ENCODE data around the gene AUTS2. TPM values are rescaled to one million over a fixed set of nuclear protein-coding genes. Genes with fewer than 3 reads are reported as not detected.

Gene AUTS2
- polyA plus RNA-seq, 1 experiment: 0.54 TPM

DNA sequence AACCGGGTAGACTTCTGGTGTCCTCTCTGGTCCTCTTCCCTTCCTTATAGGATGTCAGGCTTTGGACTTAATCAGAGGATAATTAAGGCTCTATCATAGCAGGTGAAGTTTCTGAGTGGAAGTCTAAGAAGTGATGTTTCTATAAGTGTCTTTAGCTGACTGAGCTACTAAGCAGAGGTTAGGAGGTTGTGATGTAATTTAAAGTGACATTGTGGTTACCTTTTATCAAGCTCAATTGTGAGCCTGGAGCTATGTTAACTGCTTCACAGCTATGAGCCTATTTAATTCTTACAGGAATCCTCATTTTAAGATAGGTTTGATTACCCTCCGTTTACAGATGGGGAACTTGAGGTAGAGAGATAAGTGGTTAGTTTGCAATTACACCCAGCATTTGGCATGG, 365.1 kb downstream of the AUTS2 start:
- Histone ChIP-seq H3K27me3 (ENCODE audit: control insufficient read depth, insufficient read depth, low read length) (no peaks in the 10 kb centered on the region), H3K36me3 (ENCODE audit: control insufficient read depth, insufficient read depth, low read length) (no peaks in the 10 kb centered on the region), H3K4me3 (ENCODE audit: low read depth, low read length) (no peak overlapping the region)
- ChIA-PET CTCF (interaction anchor here (0.6 kb wide), 1 partner anchor 35 kb away, joined by 5 read pairs; no protein-coding TSS in a partner anchor), POLR2A (no interaction called here)
- no peak for DNase-seq (ENCODE audit: low read depth)
- TF ChIP-seq CTCF (IDR thresholded peaks at IDR 0.05; ENCODE audit: insufficient read depth, low read depth, low read length): no peak

DNA sequence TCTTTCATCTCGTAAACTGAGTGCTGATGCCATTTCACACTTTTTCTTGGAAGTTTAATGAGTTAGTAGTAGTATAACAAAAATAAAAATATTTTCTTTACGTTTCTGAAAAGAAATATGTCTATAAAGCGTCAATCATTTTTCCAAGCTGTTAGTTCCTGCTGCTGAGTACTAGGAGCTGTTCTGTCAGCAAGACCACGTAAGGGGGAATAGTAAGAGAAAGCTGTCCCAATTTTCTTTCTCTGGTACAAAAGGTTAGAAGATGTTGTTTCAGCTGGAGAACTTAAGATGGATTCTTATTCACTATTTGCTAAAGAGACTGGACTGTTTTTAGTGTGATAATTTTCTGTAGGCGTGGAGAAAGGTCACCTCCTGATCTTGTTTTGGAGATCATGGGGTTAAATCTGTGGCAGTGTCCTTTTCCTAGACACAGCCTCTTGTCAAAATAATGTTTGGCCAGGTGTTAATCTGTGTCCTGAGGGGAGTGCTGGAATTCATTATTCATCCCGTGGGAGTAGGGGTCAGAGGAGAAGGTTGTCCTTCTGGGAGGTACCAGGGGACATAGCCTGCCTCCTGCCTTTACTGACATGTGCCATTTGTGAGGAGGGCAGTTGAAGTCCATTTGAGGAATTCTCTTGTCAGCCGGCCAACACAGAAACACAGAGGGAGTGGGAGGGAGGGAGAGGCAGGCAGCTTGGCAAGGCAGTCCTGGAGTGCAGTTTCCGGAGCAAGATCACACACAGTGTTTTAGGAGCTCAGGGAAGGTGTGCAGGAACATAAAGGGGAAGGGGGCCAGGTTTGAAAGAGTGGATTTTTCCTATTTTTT, 368.7 kb downstream of the AUTS2 start:
- CTCF ChIA-PET: no interaction called here
- Histone ChIP-seq H3K27me3 (ENCODE audit: control insufficient read depth, insufficient read depth, low read length) (no peaks in the 10 kb centered on the region), H3K36me3 (ENCODE audit: control insufficient read depth, insufficient read depth, low read length) (no peaks in the 10 kb centered on the region), H3K4me3 (ENCODE audit: low read depth, low read length) (no peak overlapping the region)
- no peak for DNase-seq (ENCODE audit: low read depth)
- POLR2A ChIA-PET: no interaction called here
- no peak for TF ChIP-seq CTCF (IDR thresholded peaks at IDR 0.05; ENCODE audit: insufficient read depth, low read depth, low read length)

DNA sequence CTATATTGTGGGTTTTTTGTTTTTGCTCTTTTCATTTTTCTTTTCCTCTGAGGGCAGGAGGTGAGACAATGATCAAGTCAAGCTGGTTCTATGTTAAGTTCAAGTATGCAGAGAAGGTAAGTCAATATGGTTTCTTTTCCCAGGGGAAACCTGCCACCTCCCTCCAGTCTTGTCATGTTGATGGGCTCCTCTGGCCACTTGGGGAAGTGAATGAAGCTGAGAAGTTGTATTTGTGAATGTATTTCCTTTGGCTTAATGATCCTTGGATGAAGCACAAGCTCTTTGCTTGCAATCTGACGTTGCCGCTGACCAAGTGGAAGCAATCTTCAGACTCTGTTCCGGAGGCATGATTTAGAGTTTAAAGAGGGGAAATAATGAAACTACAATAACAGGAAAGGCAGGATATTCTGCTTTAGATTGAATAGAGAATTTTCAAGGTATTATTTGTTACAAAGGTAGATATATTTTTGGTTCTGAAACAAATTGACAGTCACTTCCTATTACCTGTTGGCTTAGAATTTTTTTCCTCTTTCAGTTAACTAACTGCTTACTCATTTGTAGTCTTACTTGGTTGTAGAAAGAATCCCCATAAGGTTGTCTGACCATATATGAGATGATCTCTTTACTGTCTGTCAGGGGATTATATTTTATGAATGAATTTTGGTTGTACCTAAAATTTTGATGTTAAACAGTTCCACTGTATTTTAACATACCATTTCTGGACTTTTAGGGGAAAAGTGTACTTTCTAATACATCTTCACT, 369.6 kb downstream of the AUTS2 start:
- DNase-seq (ENCODE audit: low read depth): no peak
- Histone ChIP-seq H3K36me3 (ENCODE audit: control insufficient read depth, insufficient read depth, low read length) (no peaks in the 10 kb centered on the region), H3K4me3 (ENCODE audit: low read depth, low read length) (no peak overlapping the region), H3K27me3 (ENCODE audit: control insufficient read depth, insufficient read depth, low read length) (no peaks in the 10 kb centered on the region)
- POLR2A ChIA-PET: no interaction called here
- CTCF ChIA-PET: no interaction called here
- TF ChIP-seq CTCF (IDR thresholded peaks at IDR 0.05; ENCODE audit: insufficient read depth, low read depth, low read length): no peak

GRCh38 chr7:69968969-69969556, 370.8 kb downstream of the AUTS2 start:
- Histone ChIP-seq H3K27me3 (ENCODE audit: control insufficient read depth, insufficient read depth, low read length) (no peaks in the 10 kb centered on the region), H3K36me3 (ENCODE audit: control insufficient read depth, insufficient read depth, low read length) (no peaks in the 10 kb centered on the region), H3K4me3 (ENCODE audit: low read depth, low read length) (no peak overlapping the region)
- POLR2A ChIA-PET: no interaction called here
- no peak for TF ChIP-seq CTCF (IDR thresholded peaks at IDR 0.05; ENCODE audit: insufficient read depth, low read depth, low read length)
- CTCF ChIA-PET: no interaction called here
- no peak for DNase-seq (ENCODE audit: low read depth)

DNA sequence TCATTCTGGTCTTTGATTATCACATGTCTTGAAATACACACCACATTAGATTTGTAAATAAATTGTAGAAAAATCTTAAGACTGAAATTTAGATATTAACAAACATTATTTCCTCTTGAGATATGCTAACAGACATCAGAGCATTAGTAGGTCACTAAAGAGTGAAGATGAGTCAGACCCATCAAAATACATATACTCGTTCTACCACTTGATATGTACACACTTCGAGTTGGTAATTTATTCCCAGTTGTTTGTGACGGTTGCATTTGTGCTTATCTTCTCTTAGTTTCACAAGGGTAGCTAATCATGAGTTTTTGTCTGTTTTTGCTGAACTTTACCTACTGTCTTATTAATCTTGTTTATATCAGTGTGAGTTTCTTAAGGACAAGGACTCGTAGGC, 383.4 kb downstream of the AUTS2 start:
- no peak overlapping the region for H3K4me3 ChIP-seq (ENCODE audit: low read depth, low read length)
- POLR2A ChIA-PET: no interaction called here
- no peak for DNase-seq (ENCODE audit: low read depth)

More for the DNA sequence above, 383.4 kb downstream of the AUTS2 start:
- Histone ChIP-seq H3K27me3 (ENCODE audit: control insufficient read depth, insufficient read depth, low read length) (no peaks in the 10 kb centered on the region), H3K36me3 (ENCODE audit: control insufficient read depth, insufficient read depth, low read length) (no peaks in the 10 kb centered on the region)
- TF ChIP-seq CTCF (IDR thresholded peaks at IDR 0.05; ENCODE audit: insufficient read depth, low read depth, low read length): no peak
- CTCF ChIA-PET: no interaction called here

All from BJ (cell line).